HepG2 (cell line): ENCODE measurements around the gene URGCP. TPM values are rescaled to one million over a fixed set of nuclear protein-coding genes. Genes with fewer than 3 reads are reported as not detected.

Experiments used
- CREB1 ChIP-seq, 2 experiments: fragments of 450-650 bp in 1 of 2; IDR thresholded peaks; 2 replicates each; pipeline ENCODE4 v1.6.1; 2016 to 2017; ENCODE audit warnings: control low read depth in 1 of 2, mild to moderate bottlenecking in 1 of 2, missing compliant biosample characterization in 1 of 2, missing genetic modification characterization in 1 of 2
- EED ChIP-seq: sonication (generic); formaldehyde crosslinking; IDR thresholded peaks from 2 replicates; pipeline ENCODE4 v1.5.0; 2020; ENCODE audit warnings: mild to moderate bottlenecking, missing genetic modification reagents
- EP300 ChIP-seq, 3 experiments: sonication (generic) in 1 of 3; formaldehyde crosslinking in 1 of 3; IDR thresholded peaks; 2 replicates each; pipeline versions ENCODE4 v1.5.1 to v1.6.1; 2011 to 2020; ENCODE audit warnings: low read depth in 2 of 3, low read length in 2 of 3, borderline replicate concordance in 1 of 3, improper control_type of control experiment in 1 of 3, mild to moderate bottlenecking in 1 of 3, missing genetic modification reagents in 1 of 3, moderate library complexity in 1 of 3
- KLF11 ChIP-seq: IDR thresholded peaks from 2 replicates; pipeline ENCODE4 v1.6.1; 2016; ENCODE audit warnings: missing compliant biosample characterization
- KLF6 ChIP-seq: IDR thresholded peaks from 2 replicates; pipeline ENCODE4 v1.8.0; 2016; ENCODE audit warnings: missing biosample characterization, missing genetic modification reagents
- NFYB ChIP-seq: sonication (generic); formaldehyde crosslinking; IDR thresholded peaks from 2 replicates; pipeline ENCODE4 v1.4.0; 2020; ENCODE audit warnings: missing genetic modification reagents
- NR1H2 ChIP-seq: sonication (generic); formaldehyde crosslinking; IDR thresholded peaks from 2 replicates; pipeline ENCODE4 v1.8.1; 2022; ENCODE audit warnings: low read depth, missing genetic modification reagents, borderline replicate concordance
- THYN1 ChIP-seq: sonication (generic); formaldehyde crosslinking; IDR thresholded peaks from 2 replicates; pipeline ENCODE4 v1.8.1; 2023; ENCODE audit warnings: low read depth, mild to moderate bottlenecking, moderate library complexity, missing genetic modification reagents, borderline replicate concordance
- ZBTB3 ChIP-seq: sonication (generic); formaldehyde crosslinking; IDR thresholded peaks from 2 replicates; pipeline ENCODE4 v1.4.0; 2020; ENCODE audit warnings: low read depth, mild to moderate bottlenecking, moderate library complexity, missing genetic modification reagents, borderline replicate concordance
- ZFP1 ChIP-seq: IDR thresholded peaks from 2 replicates; pipeline ENCODE4 v1.6.1; 2016
- ZNF225 ChIP-seq: sonication (generic); formaldehyde crosslinking; IDR thresholded peaks from 2 replicates; pipeline ENCODE4 v1.4.0; 2020; ENCODE audit warnings: mild to moderate bottlenecking, missing genetic modification reagents
- polyA plus RNA-seq, 8 experiments: library from polyadenylated mRNA; depleted of rRNA in 3 of 8; stranded (reverse) in 7 of 8; unstranded in 1 of 8; fragments of >200 nt; fragmentation: Illumina TruSeq in 4 of 8; extraction: Trizol in 4 of 8; gene quantifications; 2 replicates each; pipeline versions ENCODE4 v1.2.1 to v1.2.3, GENCODE V29; 2011 to 2016; ENCODE audit warnings: low read depth in 4 of 8, missing spikeins in 1 of 8, mixed read lengths in 1 of 8; ENCODE audit not compliant: insufficient read depth in 1 of 8
- total RNA-seq, 5 experiments: library from RNA; depleted of rRNA; stranded (reverse); fragments of >200 nt; fragmentation: Illumina TruSeq; extraction: Trizol; gene quantifications; 2 replicates each; pipeline ENCODE4 v1.2.3, GENCODE V29; 2016; ENCODE audit warnings: low read depth in 1 of 5
- TF ChIP-seq, protein P1 (sequence below): sonication (generic); formaldehyde crosslinking; IDR thresholded peaks from 2 replicates; pipeline ENCODE4 v1.5.0; 2020; ENCODE audit warnings: mild to moderate bottlenecking, missing genetic modification reagents
- TF ChIP-seq, protein P2 (sequence below): sonication (generic); formaldehyde crosslinking; IDR thresholded peaks from 2 replicates; pipeline ENCODE4 v1.4.0; 2020; ENCODE audit warnings: low read depth, mild to moderate bottlenecking, missing genetic modification reagents
- TF ChIP-seq, protein P3 (sequence below): IDR thresholded peaks from 2 replicates; pipeline ENCODE4 v1.6.1; 2012; ENCODE audit warnings: inconsistent platforms
- TF ChIP-seq, protein P4 (sequence below): IDR thresholded peaks from 2 replicates; pipeline ENCODE4 v1.6.1; 2016; ENCODE audit warnings: low read depth, missing genetic modification reagents, missing compliant biosample characterization
- TF ChIP-seq, protein P5 (sequence below): sonication (generic); formaldehyde crosslinking; IDR thresholded peaks from 2 replicates; pipeline ENCODE4 v1.5.0; 2020; ENCODE audit warnings: mild to moderate bottlenecking, missing genetic modification reagents, borderline replicate concordance

URGCP gene
- total and polyA plus RNA-seq, 2 of the 13 experiments (the other 11 are each of a cell fraction or from before 2014, with no cell fraction given), result 22.3 to 25.8 TPM

DNA sequence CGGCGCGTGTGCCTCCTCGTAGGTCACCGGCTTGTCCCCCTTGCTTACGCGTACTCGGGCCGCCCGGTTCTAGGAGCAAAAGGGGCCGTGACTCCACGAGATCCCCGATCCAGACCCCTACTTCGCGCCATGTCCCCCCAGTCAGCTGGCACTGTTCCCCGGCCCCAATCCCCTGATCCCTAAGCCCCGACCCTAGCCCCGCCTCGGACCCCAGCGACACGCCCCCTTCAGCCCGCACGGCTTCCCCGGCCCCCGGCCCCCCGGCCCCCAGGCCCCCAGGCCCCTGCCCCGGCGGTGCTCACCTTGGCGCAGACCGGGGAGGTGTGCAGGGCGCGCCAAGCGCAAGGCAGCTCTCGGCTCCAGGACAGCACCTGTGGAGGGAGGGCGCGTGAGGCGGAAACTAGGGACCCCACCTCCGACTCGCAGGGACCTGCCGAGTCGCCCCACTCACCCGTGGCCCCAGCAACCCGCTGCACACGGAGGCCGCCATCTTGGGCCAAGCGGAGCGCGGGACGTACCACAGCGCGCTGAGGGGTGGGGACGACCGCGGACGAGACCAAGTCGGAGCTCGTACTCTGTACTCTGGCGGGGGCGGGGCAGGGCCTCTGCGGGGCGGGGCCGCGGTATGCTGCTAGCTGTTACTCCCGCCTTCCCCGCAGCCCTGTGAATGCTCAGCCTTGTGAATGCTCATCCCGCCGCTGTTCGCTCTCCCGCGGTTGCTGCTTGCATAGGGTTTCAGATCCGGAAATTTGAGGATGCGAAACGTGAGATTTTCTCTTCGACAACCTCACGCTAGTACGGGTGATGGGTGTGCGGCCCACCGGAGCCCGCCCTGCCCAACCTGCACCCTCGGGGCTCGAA is 37.2 kb downstream of the URGCP start, which contains the start of gene MRPS24 (continued):
- TF ChIP-seq, protein P1, sequence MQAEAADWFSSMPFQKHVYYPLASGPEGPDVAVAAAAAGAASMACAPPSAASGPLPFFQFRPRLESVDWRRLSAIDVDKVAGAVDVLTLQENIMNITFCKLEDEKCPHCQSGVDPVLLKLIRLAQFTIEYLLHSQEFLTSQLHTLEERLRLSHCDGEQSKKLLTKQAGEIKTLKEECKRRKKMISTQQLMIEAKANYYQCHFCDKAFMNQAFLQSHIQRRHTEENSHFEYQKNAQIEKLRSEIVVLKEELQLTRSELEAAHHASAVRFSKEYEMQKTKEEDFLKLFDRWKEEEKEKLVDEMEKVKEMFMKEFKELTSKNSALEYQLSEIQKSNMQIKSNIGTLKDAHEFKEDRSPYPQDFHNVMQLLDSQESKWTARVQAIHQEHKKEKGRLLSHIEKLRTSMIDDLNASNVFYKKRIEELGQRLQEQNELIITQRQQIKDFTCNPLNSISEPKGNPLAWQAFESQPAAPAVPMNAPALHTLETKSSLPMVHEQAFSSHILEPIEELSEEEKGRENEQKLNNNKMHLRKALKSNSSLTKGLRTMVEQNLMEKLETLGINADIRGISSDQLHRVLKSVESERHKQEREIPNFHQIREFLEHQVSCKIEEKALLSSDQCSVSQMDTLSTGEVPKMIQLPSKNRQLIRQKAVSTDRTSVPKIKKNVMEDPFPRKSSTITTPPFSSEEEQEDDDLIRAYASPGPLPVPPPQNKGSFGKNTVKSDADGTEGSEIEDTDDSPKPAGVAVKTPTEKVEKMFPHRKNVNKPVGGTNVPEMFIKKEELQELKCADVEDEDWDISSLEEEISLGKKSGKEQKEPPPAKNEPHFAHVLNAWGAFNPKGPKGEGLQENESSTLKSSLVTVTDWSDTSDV (CRISPR knock-in tag), result 0 out of 2 replicates have a peak, but pooled peaks have one; percentile 51
- TF ChIP-seq, protein P2, sequence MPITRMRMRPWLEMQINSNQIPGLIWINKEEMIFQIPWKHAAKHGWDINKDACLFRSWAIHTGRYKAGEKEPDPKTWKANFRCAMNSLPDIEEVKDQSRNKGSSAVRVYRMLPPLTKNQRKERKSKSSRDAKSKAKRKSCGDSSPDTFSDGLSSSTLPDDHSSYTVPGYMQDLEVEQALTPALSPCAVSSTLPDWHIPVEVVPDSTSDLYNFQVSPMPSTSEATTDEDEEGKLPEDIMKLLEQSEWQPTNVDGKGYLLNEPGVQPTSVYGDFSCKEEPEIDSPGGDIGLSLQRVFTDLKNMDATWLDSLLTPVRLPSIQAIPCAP, result no peak
- TF ChIP-seq EP300 (IDR thresholded peaks at IDR 0.05; ENCODE audit: low read depth in 2 of 2, low read length in 2 of 2) (0 out of 4 replicates have a peak, but pooled peaks of 1 of the 2 experiments have one; percentile 39), EP300 (CRISPR knock-in tag; IDR thresholded peaks at IDR 0.05; ENCODE audit: borderline replicate concordance) (no peak), CREB1 (IDR thresholded peaks at IDR 0.05) (no peak), CREB1 (CRISPR knock-in tag; IDR thresholded peaks at IDR 0.05) (no peak), THYN1 (CRISPR knock-in tag) (no peak), ZNF225 (CRISPR knock-in tag) (peak; percentile 35; the same call in 1 of the 2 replicates), KLF11 (no peak), KLF6 (0 out of 2 replicates have a peak, but pooled peaks have one; percentile 39), NR1H2 (CRISPR knock-in tag) (no peak), EED (CRISPR knock-in tag) (0 out of 2 replicates have a peak, but pooled peaks have one; percentile 61), NFYB (CRISPR knock-in tag) (no peak), ZFP1 (CRISPR knock-in tag) (no peak), ZBTB3 (CRISPR knock-in tag) (no peak)
- TF ChIP-seq, protein P3, sequence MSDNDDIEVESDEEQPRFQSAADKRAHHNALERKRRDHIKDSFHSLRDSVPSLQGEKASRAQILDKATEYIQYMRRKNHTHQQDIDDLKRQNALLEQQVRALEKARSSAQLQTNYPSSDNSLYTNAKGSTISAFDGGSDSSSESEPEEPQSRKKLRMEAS, result peak; percentile 67; the same call in 1 of the 2 replicates
- TF ChIP-seq, protein P4, sequence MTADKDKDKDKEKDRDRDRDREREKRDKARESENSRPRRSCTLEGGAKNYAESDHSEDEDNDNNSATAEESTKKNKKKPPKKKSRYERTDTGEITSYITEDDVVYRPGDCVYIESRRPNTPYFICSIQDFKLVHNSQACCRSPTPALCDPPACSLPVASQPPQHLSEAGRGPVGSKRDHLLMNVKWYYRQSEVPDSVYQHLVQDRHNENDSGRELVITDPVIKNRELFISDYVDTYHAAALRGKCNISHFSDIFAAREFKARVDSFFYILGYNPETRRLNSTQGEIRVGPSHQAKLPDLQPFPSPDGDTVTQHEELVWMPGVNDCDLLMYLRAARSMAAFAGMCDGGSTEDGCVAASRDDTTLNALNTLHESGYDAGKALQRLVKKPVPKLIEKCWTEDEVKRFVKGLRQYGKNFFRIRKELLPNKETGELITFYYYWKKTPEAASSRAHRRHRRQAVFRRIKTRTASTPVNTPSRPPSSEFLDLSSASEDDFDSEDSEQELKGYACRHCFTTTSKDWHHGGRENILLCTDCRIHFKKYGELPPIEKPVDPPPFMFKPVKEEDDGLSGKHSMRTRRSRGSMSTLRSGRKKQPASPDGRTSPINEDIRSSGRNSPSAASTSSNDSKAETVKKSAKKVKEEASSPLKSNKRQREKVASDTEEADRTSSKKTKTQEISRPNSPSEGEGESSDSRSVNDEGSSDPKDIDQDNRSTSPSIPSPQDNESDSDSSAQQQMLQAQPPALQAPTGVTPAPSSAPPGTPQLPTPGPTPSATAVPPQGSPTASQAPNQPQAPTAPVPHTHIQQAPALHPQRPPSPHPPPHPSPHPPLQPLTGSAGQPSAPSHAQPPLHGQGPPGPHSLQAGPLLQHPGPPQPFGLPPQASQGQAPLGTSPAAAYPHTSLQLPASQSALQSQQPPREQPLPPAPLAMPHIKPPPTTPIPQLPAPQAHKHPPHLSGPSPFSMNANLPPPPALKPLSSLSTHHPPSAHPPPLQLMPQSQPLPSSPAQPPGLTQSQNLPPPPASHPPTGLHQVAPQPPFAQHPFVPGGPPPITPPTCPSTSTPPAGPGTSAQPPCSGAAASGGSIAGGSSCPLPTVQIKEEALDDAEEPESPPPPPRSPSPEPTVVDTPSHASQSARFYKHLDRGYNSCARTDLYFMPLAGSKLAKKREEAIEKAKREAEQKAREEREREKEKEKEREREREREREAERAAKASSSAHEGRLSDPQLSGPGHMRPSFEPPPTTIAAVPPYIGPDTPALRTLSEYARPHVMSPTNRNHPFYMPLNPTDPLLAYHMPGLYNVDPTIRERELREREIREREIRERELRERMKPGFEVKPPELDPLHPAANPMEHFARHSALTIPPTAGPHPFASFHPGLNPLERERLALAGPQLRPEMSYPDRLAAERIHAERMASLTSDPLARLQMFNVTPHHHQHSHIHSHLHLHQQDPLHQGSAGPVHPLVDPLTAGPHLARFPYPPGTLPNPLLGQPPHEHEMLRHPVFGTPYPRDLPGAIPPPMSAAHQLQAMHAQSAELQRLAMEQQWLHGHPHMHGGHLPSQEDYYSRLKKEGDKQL (CRISPR knock-in tag), result no peak
- TF ChIP-seq, protein P5, sequence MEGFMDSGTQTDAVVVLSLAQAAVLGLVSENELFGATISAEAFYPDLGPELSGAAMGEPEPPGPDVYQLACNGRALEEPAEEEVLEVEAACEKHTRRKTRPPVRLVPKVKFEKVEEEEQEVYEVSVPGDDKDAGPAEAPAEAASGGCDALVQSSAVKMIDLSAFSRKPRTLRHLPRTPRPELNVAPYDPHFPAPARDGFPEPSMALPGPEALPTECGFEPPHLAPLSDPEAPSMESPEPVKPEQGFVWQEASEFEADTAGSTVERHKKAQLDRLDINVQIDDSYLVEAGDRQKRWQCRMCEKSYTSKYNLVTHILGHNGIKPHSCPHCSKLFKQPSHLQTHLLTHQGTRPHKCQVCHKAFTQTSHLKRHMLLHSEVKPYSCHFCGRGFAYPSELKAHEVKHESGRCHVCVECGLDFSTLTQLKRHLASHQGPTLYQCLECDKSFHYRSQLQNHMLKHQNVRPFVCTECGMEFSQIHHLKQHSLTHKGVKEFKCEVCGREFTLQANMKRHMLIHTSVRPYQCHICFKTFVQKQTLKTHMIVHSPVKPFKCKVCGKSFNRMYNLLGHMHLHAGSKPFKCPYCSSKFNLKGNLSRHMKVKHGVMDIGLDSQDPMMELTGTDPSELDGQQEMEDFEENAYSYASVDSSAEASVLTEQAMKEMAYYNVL (CRISPR knock-in tag), result no peak
